ENCODE results near the gene CD6. TPM values are rescaled to one million over a fixed set of nuclear protein-coding genes. Genes with fewer than 3 reads are reported as not detected.

CD6 gene
- polyA plus RNA-seq, 3 donors, result 0.95 to 1.5 (median 1.4) TPM

- DNase-seq (ENCODE audit: extremely low read depth in 1 of 11, low read depth in 9 of 11, low spot score in 4 of 11), result no peak
Observed at GRCh38 chr11:61039916-61040315, 68.4 kb downstream of the CD6 start.

- peak in 5 of 11 donors; percentile 7 to 43 (median 32) for DNase-seq (ENCODE audit: extremely low read depth in 1 of 11, low read depth in 9 of 11, low spot score in 4 of 11)
Observed at GRCh38 chr11:61041755-61042518, 70.5 kb downstream of the CD6 start.

- no peak for DNase-seq (ENCODE audit: extremely low read depth in 1 of 11, low read depth in 9 of 11, low spot score in 4 of 11)
Observed at GRCh38 chr11:61042537-61042936, 71.1 kb downstream of the CD6 start.

DNA sequence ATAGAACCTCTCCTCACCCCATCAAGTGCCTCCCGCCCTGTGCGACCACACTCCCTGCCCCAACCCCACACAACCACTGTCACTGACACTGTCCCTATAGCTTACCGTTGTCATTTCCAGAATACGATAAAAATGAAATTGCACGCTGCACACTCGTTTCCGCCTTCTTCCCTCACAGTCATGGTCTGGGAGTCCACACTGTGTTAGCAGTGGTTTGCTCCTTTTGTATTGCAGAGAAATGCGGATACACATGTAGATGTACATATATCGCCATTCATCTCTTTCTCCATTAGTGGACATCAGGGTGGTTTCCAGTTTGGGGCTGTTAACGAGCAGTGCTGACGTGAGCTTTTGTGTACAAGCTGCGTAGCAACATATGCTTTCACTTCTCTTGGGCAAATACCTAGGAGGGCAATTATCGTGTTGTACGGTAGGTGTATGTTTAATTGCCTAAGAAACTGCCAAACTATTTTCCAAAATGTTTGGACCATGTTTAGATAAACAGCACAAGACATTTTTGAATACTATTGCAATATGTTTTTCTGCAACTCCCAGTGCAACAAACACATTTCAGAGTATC, 71.6 kb downstream of the CD6 start:
- DNase-seq (ENCODE audit: extremely low read depth in 1 of 11, low read depth in 9 of 11, low spot score in 4 of 11), result no peak

DNA sequence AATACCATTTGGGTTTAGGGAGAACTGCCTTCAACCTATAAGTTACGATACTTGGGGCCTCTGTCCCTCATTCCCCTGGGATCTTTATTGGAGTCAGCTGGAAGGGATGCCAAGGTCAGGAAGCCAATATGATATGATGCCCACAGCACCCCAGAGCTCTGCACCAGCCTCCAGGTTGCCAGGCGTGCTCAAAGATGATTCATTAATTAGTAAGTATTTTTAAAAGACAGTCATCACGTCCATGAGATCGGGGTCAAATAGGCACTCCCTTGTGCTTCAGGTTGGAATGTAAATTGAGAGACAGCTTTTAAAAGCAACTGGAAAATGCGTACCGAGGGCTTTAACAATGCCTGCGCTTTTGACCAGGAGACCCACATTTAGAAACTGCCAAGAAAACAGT, 73.8 kb downstream of the CD6 start:
- DNase-seq (ENCODE audit: extremely low read depth in 1 of 11, low read depth in 9 of 11, low spot score in 4 of 11), result no peak

DNA sequence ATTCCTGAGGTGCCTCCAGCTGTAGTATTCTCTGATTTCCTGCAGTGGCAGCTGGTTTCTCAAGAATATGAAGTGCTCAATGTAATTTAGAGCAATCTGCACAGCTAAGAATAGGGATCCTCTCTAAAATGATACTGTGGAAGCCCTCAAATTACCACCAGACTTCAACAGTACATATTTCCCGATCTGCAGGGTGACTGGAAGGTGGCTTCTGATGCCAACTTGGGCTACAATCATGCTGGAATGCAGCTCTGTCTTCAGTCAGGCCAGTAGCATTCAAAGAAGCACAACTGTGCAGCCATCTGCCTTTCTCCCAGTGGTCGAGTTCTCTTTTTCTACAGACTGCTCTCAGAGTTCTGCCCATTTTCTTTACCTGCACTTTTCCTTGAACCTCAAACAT, 75.4 kb downstream of the CD6 start:
- DNase-seq (ENCODE audit: extremely low read depth in 1 of 11, low read depth in 9 of 11, low spot score in 4 of 11), result no peak

DNA sequence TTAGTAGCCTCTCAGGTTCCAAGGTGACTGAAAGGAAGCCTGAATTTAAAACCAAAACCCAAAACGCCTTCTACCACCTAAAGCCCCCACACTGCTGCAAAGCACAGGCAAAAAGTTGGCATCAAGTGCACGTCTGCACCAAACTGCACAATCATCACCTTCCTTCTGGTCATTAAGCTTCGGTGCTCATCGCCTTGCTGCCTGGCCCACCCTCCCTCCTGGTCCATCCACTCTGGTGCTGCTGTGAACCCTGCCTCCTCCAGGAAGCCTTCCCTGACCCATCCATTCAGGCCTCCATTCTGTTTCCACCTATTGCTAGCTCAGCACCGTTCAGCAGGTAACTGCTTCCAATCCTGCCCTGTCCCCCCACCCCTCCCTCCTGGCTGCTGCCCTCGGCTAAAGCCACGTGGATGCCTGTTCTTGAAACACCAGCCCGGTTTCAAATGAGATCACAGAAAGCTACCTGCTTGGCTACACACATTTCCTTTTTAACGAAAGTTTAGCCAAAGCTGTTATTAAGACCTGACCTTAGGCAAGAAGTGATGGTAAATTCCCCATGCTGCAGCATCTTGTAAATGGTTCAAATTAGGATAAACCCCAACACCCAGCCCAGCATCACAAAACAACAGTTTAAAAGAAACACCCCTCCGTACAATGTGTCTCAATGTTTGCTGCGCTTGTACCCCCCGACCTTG, 77.0 kb downstream of the CD6 start:
- peak in 1 of 11 donors; percentile 16 for DNase-seq (ENCODE audit: extremely low read depth in 1 of 11, low read depth in 9 of 11, low spot score in 4 of 11)

- DNase-seq (ENCODE audit: extremely low read depth in 1 of 11, low read depth in 9 of 11, low spot score in 4 of 11), result peak in 1 of 11 donors; percentile 26
Observed at GRCh38 chr11:61049063-61049377, 77.5 kb downstream of the CD6 start.

DNA sequence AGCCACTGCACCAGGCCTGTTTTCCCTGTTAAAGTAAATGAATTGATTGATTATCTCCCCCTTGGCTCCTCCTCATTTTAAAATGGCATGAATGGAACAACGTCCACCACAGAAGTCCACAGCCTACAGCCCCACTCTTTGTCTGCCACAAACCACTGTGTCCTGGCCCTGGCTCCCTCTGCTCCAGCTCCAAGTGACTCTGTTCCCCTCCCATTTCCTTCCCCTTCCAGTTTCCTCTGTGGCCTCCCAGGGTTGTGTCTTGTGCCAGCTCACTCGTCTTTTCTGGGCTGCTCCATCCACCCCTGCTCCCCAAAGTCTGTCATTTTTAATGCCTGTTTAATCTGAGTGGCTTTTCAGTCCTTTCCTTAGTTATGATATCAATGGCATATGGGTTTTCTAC, 78.4 kb downstream of the CD6 start:
- no peak for DNase-seq (ENCODE audit: extremely low read depth in 1 of 11, low read depth in 9 of 11, low spot score in 4 of 11)

- no peak for DNase-seq (ENCODE audit: extremely low read depth in 1 of 11, low read depth in 9 of 11, low spot score in 4 of 11)
Observed at GRCh38 chr11:61052182-61052972, 80.9 kb downstream of the CD6 start.

- DNase-seq (ENCODE audit: extremely low read depth in 1 of 11, low read depth in 9 of 11, low spot score in 4 of 11), result no peak
Observed at GRCh38 chr11:61053191-61053590, 81.7 kb downstream of the CD6 start.

DNA sequence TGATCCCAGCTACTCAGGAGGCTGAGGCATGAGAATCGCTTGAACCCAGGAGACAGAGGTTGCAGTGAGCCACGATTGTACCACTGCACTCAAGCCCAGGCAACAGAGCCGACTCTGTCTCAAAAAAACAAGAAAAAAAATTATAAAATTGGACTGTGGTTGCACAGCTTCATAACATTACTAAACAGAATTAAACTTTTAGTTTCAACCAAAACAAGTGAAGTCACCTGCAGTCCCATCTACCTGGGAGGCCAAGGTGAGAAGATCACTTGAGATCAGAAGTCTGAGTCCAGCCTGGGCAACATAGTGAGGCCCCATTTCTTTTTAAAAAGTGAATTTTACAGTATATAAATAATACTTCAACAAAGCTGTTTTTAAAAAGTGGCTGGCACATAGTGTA, 83.0 kb downstream of the CD6 start:
- no peak for DNase-seq (ENCODE audit: extremely low read depth in 1 of 11, low read depth in 9 of 11, low spot score in 4 of 11)

DNA sequence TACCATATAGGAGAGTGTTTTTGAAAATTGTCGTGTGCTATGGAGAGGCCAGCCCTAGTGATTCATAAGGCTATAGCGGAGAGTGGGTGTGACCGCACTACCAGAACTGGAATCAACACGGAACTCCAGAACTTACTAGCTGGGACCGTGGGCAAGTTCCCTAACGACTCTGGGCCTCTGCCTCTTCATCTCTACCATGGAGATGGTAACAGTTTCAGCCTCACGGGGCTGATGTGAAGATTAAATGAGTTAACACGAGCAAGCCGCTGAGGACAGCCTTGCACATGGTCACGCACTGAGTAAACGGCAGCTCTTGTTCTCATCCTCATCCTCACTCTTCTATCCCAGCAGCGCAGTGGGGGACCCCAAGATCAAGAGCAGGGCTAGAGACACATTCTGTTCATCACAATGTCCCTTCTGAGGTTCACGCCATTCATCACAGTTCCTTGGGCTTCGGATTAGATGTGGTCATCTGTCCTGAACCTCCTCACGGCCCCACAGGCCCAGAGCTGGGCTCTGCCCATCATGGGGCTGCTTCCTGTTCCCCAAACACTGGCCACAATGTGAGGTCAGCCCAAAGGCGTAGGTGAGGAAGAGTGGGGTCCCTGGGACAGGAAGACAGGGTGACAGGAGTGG, 83.6 kb downstream of the CD6 start:
- DNase-seq (ENCODE audit: extremely low read depth in 1 of 11, low read depth in 9 of 11, low spot score in 4 of 11), result no peak

DNA sequence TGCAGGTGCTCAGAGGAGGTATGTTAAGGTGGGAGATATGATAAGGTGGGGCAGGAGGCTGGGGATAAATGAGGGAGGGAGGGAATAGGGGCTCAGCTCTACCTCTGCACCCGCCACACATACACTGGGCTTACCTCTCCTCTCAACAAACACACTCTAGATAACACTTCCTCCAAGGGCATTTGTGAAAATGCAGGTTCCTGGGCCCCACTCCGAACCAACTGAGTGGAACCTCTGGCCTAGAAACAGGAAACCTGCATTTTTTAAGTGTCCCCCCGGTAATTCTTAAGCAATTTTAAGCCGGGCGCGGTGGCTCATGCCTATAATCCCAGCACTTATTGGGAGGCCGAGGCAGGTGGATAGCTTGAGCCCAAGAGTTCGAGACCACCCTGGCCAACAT, 84.3 kb downstream of the CD6 start:
- no peak for DNase-seq (ENCODE audit: extremely low read depth in 1 of 11, low read depth in 9 of 11, low spot score in 4 of 11)

- DNase-seq (ENCODE audit: extremely low read depth in 1 of 11, low read depth in 9 of 11, low spot score in 4 of 11), result no peak
Observed at GRCh38 chr11:61056571-61056970, 85.1 kb downstream of the CD6 start.

- no peak for DNase-seq (ENCODE audit: extremely low read depth in 1 of 11, low read depth in 9 of 11, low spot score in 4 of 11)
Observed at GRCh38 chr11:61056981-61057380, 85.5 kb downstream of the CD6 start.

- DNase-seq (ENCODE audit: extremely low read depth in 1 of 11, low read depth in 9 of 11, low spot score in 4 of 11), result no peak
Observed at GRCh38 chr11:61057615-61058014, 86.1 kb downstream of the CD6 start.

GRCh38 chr11:61058583-61059259, 87.2 kb downstream of the CD6 start:
- no peak for DNase-seq (ENCODE audit: extremely low read depth in 1 of 11, low read depth in 9 of 11, low spot score in 4 of 11)

DNA sequence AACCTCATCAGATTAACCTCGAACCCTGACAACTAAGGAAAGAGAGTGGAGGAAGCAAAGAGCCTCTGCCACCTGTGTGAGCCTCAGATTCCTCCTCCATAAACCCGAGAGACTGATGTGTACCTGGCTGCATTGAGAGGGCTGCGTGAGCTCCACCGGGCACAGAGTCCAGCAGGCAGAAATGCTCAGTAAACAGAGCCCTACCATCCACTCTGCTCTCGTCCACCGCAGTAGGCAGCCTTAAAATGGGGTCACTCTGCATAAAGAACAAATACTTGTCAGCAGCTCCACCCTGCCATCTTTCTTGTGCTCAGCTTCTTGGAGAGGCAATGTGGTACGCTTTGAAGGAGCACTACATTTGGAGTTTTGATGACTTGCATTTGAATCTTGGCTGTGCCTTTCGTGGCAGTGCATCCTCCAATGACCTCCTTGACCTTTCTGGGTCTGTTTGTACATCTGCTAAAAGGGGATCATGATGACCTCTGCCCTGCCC, 87.8 kb downstream of the CD6 start:
- DNase-seq (ENCODE audit: extremely low read depth in 1 of 11, low read depth in 9 of 11, low spot score in 4 of 11), result no peak
